ENCODE data around the gene ALLC.
"Not testable (repeated sequence)": the region's sequence is repeated elsewhere in the genome, so short reads cannot be mapped to it uniquely, and the experiment has no call there.

Gene ALLC

GRCh38 chr2:3626118-3626811 is 31.7 kb upstream of the ALLC start:
- no peak for DNase-seq (ENCODE audit: low read depth)

- no peak for DNase-seq (ENCODE audit: low read depth)
These were observed 31.0 kb upstream of the ALLC start for GRCh38 chr2:3626812-3627499.

GRCh38 chr2:3627500-3628100 is 30.4 kb upstream of the ALLC start:
- DNase-seq (ENCODE audit: low read depth): no peak

GRCh38 chr2:3628241-3628679 is 29.7 kb upstream of the ALLC start:
- DNase-seq (ENCODE audit: low read depth): no peak

GRCh38 chr2:3628800-3629199 is 29.2 kb upstream of the ALLC start:
- DNase-seq (ENCODE audit: low read depth): no peak

GRCh38 chr2:3630631-3631030 is 27.4 kb upstream of the ALLC start:
- DNase-seq (ENCODE audit: low read depth): no peak

GRCh38 chr2:3631161-3631850 is 26.7 kb upstream of the ALLC start:
- no peak for DNase-seq (ENCODE audit: low read depth)

GRCh38 chr2:3631851-3632659 is 25.9 kb upstream of the ALLC start:
- DNase-seq (ENCODE audit: low read depth): no peak

- no peak for DNase-seq (ENCODE audit: low read depth)
These were observed 24.7 kb upstream of the ALLC start for GRCh38 chr2:3633089-3633981.

GRCh38 chr2:3633982-3634595 is 23.9 kb upstream of the ALLC start:
- no peak for DNase-seq (ENCODE audit: low read depth)

GRCh38 chr2:3634596-3635121 is 23.3 kb upstream of the ALLC start:
- DNase-seq (ENCODE audit: low read depth): no peak

GRCh38 chr2:3635171-3635974 is 22.6 kb upstream of the ALLC start:
- no peak for DNase-seq (ENCODE audit: low read depth)

GRCh38 chr2:3635975-3636327 is 22.0 kb upstream of the ALLC start:
- not testable (repeated sequence) for DNase-seq (ENCODE audit: low read depth)

- DNase-seq (ENCODE audit: low read depth): no peak
These were observed 21.3 kb upstream of the ALLC start for GRCh38 chr2:3636586-3637310.

GRCh38 chr2:3637311-3637675 is 20.7 kb upstream of the ALLC start:
- no peak for DNase-seq (ENCODE audit: low read depth)

- no peak for DNase-seq (ENCODE audit: low read depth)
These were observed 20.1 kb upstream of the ALLC start for GRCh38 chr2:3637692-3638455.

GRCh38 chr2:3638456-3638810 is 19.6 kb upstream of the ALLC start:
- no peak for DNase-seq (ENCODE audit: low read depth)

- DNase-seq (ENCODE audit: low read depth): no peak
These were observed 18.9 kb upstream of the ALLC start for GRCh38 chr2:3639015-3639630.
